H1 (cell line): ENCODE measurements around the gene HOXA10. TPM values are rescaled to one million over a fixed set of nuclear protein-coding genes. Genes with fewer than 3 reads are reported as not detected.

Source experiments
- CTCF ChIA-PET: fragments of 300-600 bp; sonication (Branson Sonifier 250); formaldehyde crosslinking; loops from one replicate; lab custom pipeline; 2021; ENCODE audit not compliant: partially characterized antibody; lab: Charles Lee
- POLR2A ChIA-PET: fragments of 300-600 bp; sonication (Branson Sonifier 250); formaldehyde crosslinking; loops from one replicate; lab custom pipeline; 2021; ENCODE audit warnings: inconsistent platforms; ENCODE audit not compliant: partially characterized antibody; lab: Charles Lee
- DNase-seq, 2 experiments: peaks; one replicate each; pipeline versions ENCODE4 v3.0.0 to v3.0.0-alpha.2; 2010 to 2022; ENCODE audit warnings: low spot score in 2 of 2, low read depth in 1 of 2, mixed read lengths in 1 of 2
- FAIRE-seq: peaks from 2 replicates; lab custom pipeline; 2011; peaks lifted over from hg19 to GRCh38; lab: Jason Lieb, UNC
- H2AFZ ChIP-seq: 2 replicates; pipeline ENCODE4 v1.8.1; 2012; ENCODE audit warnings: low read length, inconsistent platforms
- H2AK5ac ChIP-seq: 2 replicates; pipeline ENCODE4 v1.6.1; 2013; ENCODE audit warnings: low read depth, low read length
- H2BK120ac ChIP-seq: replicated peaks from 2 replicates; pipeline ENCODE3; 2013; ENCODE audit warnings: low read depth, low read length, inconsistent platforms
- H2BK12ac ChIP-seq: 2 replicates; pipeline ENCODE4 v1.6.1; 2013; ENCODE audit warnings: low read depth, low read length
- H2BK15ac ChIP-seq: 2 replicates; pipeline ENCODE4 v1.6.1; 2013; ENCODE audit warnings: low read length
- H2BK20ac ChIP-seq: 2 replicates; pipeline ENCODE4 v1.6.1; 2013; ENCODE audit warnings: low read length
- H2BK5ac ChIP-seq: 2 replicates; pipeline ENCODE4 v1.6.1; 2013; ENCODE audit warnings: low read depth, low read length
- H3K14ac ChIP-seq: 2 replicates; pipeline ENCODE4 v1.6.1; 2013; ENCODE audit warnings: inconsistent platforms; ENCODE audit not compliant: insufficient read length
- H3K18ac ChIP-seq: 2 replicates; pipeline ENCODE4 v1.6.1; 2013; ENCODE audit warnings: low read length; ENCODE audit errors: extremely low read depth
- H3K23ac ChIP-seq: 2 replicates; pipeline ENCODE4 v1.6.1; 2013; ENCODE audit warnings: inconsistent platforms; ENCODE audit not compliant: insufficient read length
- H3K23me2 ChIP-seq: 2 replicates; pipeline ENCODE4 v1.6.1; 2013; ENCODE audit warnings: low read depth, low read length
- H3K27ac ChIP-seq: 2 replicates; pipeline ENCODE4 v1.6.1; 2011; ENCODE audit warnings: low read depth, low read length, inconsistent platforms
- H3K27me3 ChIP-seq, 4 experiments: replicated peaks in 1 of 4; 1 replicate in 1 of 4; 2 replicates in 3 of 4; pipeline versions ENCODE4 v1.6.1 to v1.8.1; 2011 to 2013; ENCODE audit warnings: low read length in 3 of 4, mild to moderate bottlenecking in 3 of 4, inconsistent platforms in 2 of 4, mixed read lengths in 2 of 4, moderate library complexity in 1 of 4; ENCODE audit not compliant: control insufficient read depth in 3 of 4, insufficient read depth in 3 of 4; ENCODE audit errors: extremely low read depth in 1 of 4
- H3K36me3 ChIP-seq, 4 experiments: 2 replicates each; pipeline versions ENCODE4 v1.6.1 to v1.8.1; 2011 to 2013; ENCODE audit warnings: mild to moderate bottlenecking in 4 of 4, low read length in 3 of 4, moderate library complexity in 2 of 4, control low read depth in 1 of 4, inconsistent platforms in 1 of 4; ENCODE audit not compliant: insufficient read depth in 4 of 4, control insufficient read depth in 2 of 4
- H3K4ac ChIP-seq: replicated peaks from 2 replicates; pipeline ENCODE3; 2013; ENCODE audit warnings: low read length, low read depth, mixed read lengths, inconsistent platforms; ENCODE audit not compliant: insufficient read length
- H3K4me1 ChIP-seq, 4 experiments: replicated peaks in 1 of 4; 1 replicate in 1 of 4; 2 replicates in 3 of 4; pipeline versions ENCODE4 v1.6.1 to v1.8.1; 2011 to 2013; ENCODE audit warnings: low read length in 3 of 4, inconsistent platforms in 2 of 4, mixed read lengths in 1 of 4; ENCODE audit not compliant: insufficient read depth in 4 of 4, control insufficient read depth in 3 of 4
- H3K4me2 ChIP-seq, 2 experiments: 2 replicates each; pipeline versions ENCODE4 v1.6.1 to v1.8.1; 2011 to 2013; ENCODE audit warnings: low read depth in 2 of 2, low read length in 2 of 2, control low read depth in 1 of 2, inconsistent platforms in 1 of 2, mild to moderate bottlenecking in 1 of 2; ENCODE audit not compliant: insufficient read depth in 1 of 2
- H3K4me3 ChIP-seq, 4 experiments: fragments of 200-600, 300-600 bp in 1 of 4; sonication (generic), shearing (Covaris generic), sonication (Bioruptor Twin) in 1 of 4; 2 replicates each; pipeline versions ENCODE4 v1.5.1 to v1.8.1; 2011 to 2016; ENCODE audit warnings: low read length in 4 of 4, low read depth in 3 of 4, control low read depth in 2 of 4, inconsistent platforms in 2 of 4, mild to moderate bottlenecking in 2 of 4, mixed read lengths in 1 of 4, moderate library complexity in 1 of 4; ENCODE audit not compliant: insufficient read depth in 2 of 4; ENCODE audit errors: extremely low read depth in 1 of 4
- H3K56ac ChIP-seq: replicated peaks from 2 replicates; pipeline ENCODE3; 2013; ENCODE audit warnings: low read depth, mild to moderate bottlenecking, mixed read lengths, low read length, inconsistent platforms; ENCODE audit not compliant: insufficient read length
- H3K79me1 ChIP-seq: 2 replicates; pipeline ENCODE4 v1.6.1; 2013; ENCODE audit warnings: low read depth, low read length, control low read depth
- H3K79me2 ChIP-seq, 2 experiments: 2 replicates each; pipeline versions ENCODE4 v1.6.1 to v1.8.1; 2012 to 2013; ENCODE audit warnings: low read length in 2 of 2, mild to moderate bottlenecking in 2 of 2, inconsistent platforms in 1 of 2; ENCODE audit not compliant: insufficient read depth in 2 of 2, control insufficient read depth in 1 of 2
- H3K9ac ChIP-seq, 4 experiments: replicated peaks in 1 of 4; 1 replicate in 1 of 4; 2 replicates in 3 of 4; pipeline versions ENCODE4 v1.6.1 to v1.8.1; 2011 to 2013; ENCODE audit warnings: low read depth in 3 of 4, low read length in 3 of 4, control low read depth in 2 of 4, mild to moderate bottlenecking in 2 of 4, moderate library complexity in 2 of 4, inconsistent platforms in 1 of 4; ENCODE audit errors: extremely low read depth in 1 of 4
- H3K9me3 ChIP-seq, 2 experiments: 2 replicates each; pipeline versions ENCODE4 v1.6.1 to v1.8.1; 2012 to 2013; ENCODE audit warnings: mild to moderate bottlenecking in 2 of 2, moderate library complexity in 2 of 2, control low read depth in 1 of 2, inconsistent platforms in 1 of 2, low read depth in 1 of 2, low read length in 1 of 2, mixed read lengths in 1 of 2; ENCODE audit not compliant: insufficient read depth in 2 of 2
- H4K20me1 ChIP-seq, 2 experiments: replicated peaks in 1 of 2; 2 replicates each; pipeline versions ENCODE3 to v1.8.1; 2011 to 2013; ENCODE audit warnings: inconsistent platforms in 2 of 2, low read length in 2 of 2, mild to moderate bottlenecking in 1 of 2; ENCODE audit not compliant: insufficient read depth in 2 of 2, control insufficient read depth in 1 of 2
- H4K5ac ChIP-seq: 2 replicates; pipeline ENCODE4 v1.6.1; 2013; ENCODE audit warnings: low read length, low read depth, mixed read lengths, inconsistent platforms; ENCODE audit not compliant: insufficient read length
- H4K8ac ChIP-seq: 2 replicates; pipeline ENCODE4 v1.8.0; 2013; ENCODE audit warnings: mild to moderate bottlenecking, moderate library complexity, low read length, inconsistent platforms; ENCODE audit not compliant: insufficient read depth; ENCODE audit errors: extremely low read depth
- H4K91ac ChIP-seq: replicated peaks from 2 replicates; pipeline ENCODE3; 2013; ENCODE audit warnings: low read length, mixed read lengths, inconsistent platforms; ENCODE audit not compliant: insufficient read length
- BRCA1 ChIP-seq: IDR thresholded peaks from 2 replicates; pipeline ENCODE4 v1.6.1; 2012; ENCODE audit warnings: low read depth, low read length, improper control_type of control experiment
- CEBPB ChIP-seq: IDR thresholded peaks from 2 replicates; pipeline ENCODE4 v1.6.1; 2012; ENCODE audit warnings: low read depth, low read length
- KDM4A ChIP-seq: IDR thresholded peaks from one replicate; pipeline ENCODE4 v1.7.1; 2012; ENCODE audit warnings: low read depth, mild to moderate bottlenecking, moderate library complexity, low read length, inconsistent platforms; ENCODE audit not compliant: severe bottlenecking
- POU5F1 ChIP-seq: IDR thresholded peaks from 2 replicates; pipeline ENCODE4 v1.6.1; 2011; ENCODE audit warnings: low read depth, mild to moderate bottlenecking, low read length, moderate library complexity
- RAD21 ChIP-seq, 2 experiments: IDR thresholded peaks in 1 of 2; conservative IDR thresholded peaks in 1 of 2; 2 replicates each; pipeline ENCODE4 v1.6.1; 2011; ENCODE audit warnings: low read depth in 2 of 2, low read length in 2 of 2, improper control_type of control experiment in 1 of 2, inconsistent platforms in 1 of 2, mild to moderate bottlenecking in 1 of 2, moderate library complexity in 1 of 2
- SUZ12 ChIP-seq: fragments of 200-600 bp; sonication (generic); IDR thresholded peaks from 2 replicates; pipeline ENCODE4 v1.6.1; 2012; ENCODE audit warnings: mild to moderate bottlenecking, inconsistent platforms, low read length, moderate library complexity, mixed read lengths
- TAF7 ChIP-seq: optimal IDR thresholded peaks from 2 replicates; pipeline ENCODE3; 2011; ENCODE audit warnings: low read depth, mild to moderate bottlenecking, inconsistent platforms, low read length, moderate library complexity, borderline replicate concordance
- WGBS, 2 experiments: shearing (Covaris generic) in 1 of 2; methylation state at CpG; one replicate each; pipeline versions ENCODE4 v1.1.6 to v1.1.7; 2013 to 2015; ENCODE audit warnings: low lambda C conversion rate in 2 of 2, mixed read lengths in 2 of 2, inconsistent platforms in 1 of 2, low coverage in 1 of 2, missing lambda C conversion rate in 1 of 2; ENCODE audit not compliant: insufficient replicate concordance in 2 of 2, insufficient coverage in 1 of 2, insufficient read length in 1 of 2; ENCODE audit errors: extremely low coverage in 1 of 2, missing lambda C conversion rate in 1 of 2; 5-methylcytosine and 5-hydroxymethylcytosine counted together
- polyA plus RNA-seq, 7 experiments: library from polyadenylated mRNA; depleted of rRNA in 3 of 7; stranded (reverse) in 5 of 7; unstranded in 2 of 7; fragments of >200 nt in 5 of 7; fragments of 200-250 nt in 2 of 7; gene quantifications; 1 replicate in 5 of 7; 2 replicates in 1 of 7; 4 replicates in 1 of 7; pipeline versions ENCODE4 v1.2.1 to v1.2.3, GENCODE V29; 2011 to 2013; ENCODE audit warnings: missing spikeins in 2 of 7, mixed read lengths in 2 of 7
- total RNA-seq: library from RNA; stranded (reverse); fragmentation: NEBNext Ultra II Directional; extraction: Animal tissue kit (Norgen Biotek cat#: 25700); gene quantifications from 2 replicates; pipeline ENCODE4 v1.2.1, GENCODE V29; 2021
- TF ChIP-seq, protein P1 (sequence below), 3 experiments: IDR thresholded peaks; 1 replicate in 2 of 3; 2 replicates in 1 of 3; pipeline versions ENCODE4 v1.5.1 to v1.6.1; 2011; ENCODE audit warnings: low read length in 3 of 3, mild to moderate bottlenecking in 3 of 3, inconsistent platforms in 2 of 3, low read depth in 1 of 3, moderate library complexity in 1 of 3; ENCODE audit not compliant: insufficient read depth in 1 of 3; ENCODE audit errors: control extremely low read depth in 1 of 3

Gene HOXA10
- total and polyA plus RNA-seq, 2 of the 8 experiments (the other 6 are each of a cell fraction or from before 2014, with no cell fraction given), result not detected

GRCh38 chr7:27160546-27161213 is 13.4 kb downstream of the HOXA10 start:
- Histone ChIP-seq H3K4me3 (peak overlapping the region in 3 of 4 experiments; percentile 38 to 60 (median 45); a peak in 5 of 8 replicates), H3K18ac (no peak overlapping the region), H3K79me1 (no peaks in the 10 kb centered on the region), H3K27ac (no peak overlapping the region), H2BK12ac (no peak overlapping the region), H3K4me1 (peaks cover 0 to 2% (median 0%) of the 10 kb centered on the region in 4 experiments; a peak in 4 of 7 replicates), H4K5ac (no peak overlapping the region), H4K8ac (no peak overlapping the region), H2AFZ (no peak overlapping the region; the same call in 1 of the 2 replicates), H3K27me3 (peaks cover 98 to 100% (median 99%) of the 10 kb centered on the region in 4 experiments), H3K4me2 (peak overlapping the region; percentile 0 to 77; a peak in 3 of 4 replicates), H2BK120ac (no peak overlapping the region), H3K23ac (no peak overlapping the region), H3K23me2 (no peaks in the 10 kb centered on the region), H2BK15ac (no peak overlapping the region), H2BK5ac (no peak overlapping the region), H2AK5ac (no peak overlapping the region), H4K20me1 (peaks cover 14 to 27% of the 10 kb centered on the region in 2 experiments), H4K91ac (no peak overlapping the region), H3K14ac (no peak overlapping the region), H3K56ac (no peak overlapping the region), H2BK20ac (no peak overlapping the region), H3K36me3 (peaks cover 0 to 28% (median 0%) of the 10 kb centered on the region in 4 experiments; a peak in 1 of 8 replicates), H3K9ac (no peak overlapping the region), H3K9me3 (peaks cover 0 to 17% of the 10 kb centered on the region in 2 experiments; a peak in 1 of 4 replicates), H3K79me2 (no peaks in the 10 kb centered on the region), H3K4ac (no peak overlapping the region)
- FAIRE-seq (no peak), DNase-seq (peak; percentile 59 to 96)
- 11% methylated on average over 45 of the region's 54 CpGs; no CpG with 5 or more reads in 1 of the 2 experiments for WGBS, 2 experiments
- ChIA-PET CTCF (interaction anchor here (0.5 to 4.4 kb wide), 37 partner anchors 10 to 845 kb away, joined by 3 to 80 read pairs (median 4); partner anchors contain the start of genes HOXA3, HOXA4, HOXA5 and HOXA6), POLR2A (interaction anchor here (0.6 to 0.7 kb wide), 2 partner anchors 26 to 958 kb away, joined by 3 to 4 read pairs; no protein-coding TSS in a partner anchor)
- TF ChIP-seq TAF7, result no peak
- no peak for TF ChIP-seq CEBPB
- TF ChIP-seq, protein P1, sequence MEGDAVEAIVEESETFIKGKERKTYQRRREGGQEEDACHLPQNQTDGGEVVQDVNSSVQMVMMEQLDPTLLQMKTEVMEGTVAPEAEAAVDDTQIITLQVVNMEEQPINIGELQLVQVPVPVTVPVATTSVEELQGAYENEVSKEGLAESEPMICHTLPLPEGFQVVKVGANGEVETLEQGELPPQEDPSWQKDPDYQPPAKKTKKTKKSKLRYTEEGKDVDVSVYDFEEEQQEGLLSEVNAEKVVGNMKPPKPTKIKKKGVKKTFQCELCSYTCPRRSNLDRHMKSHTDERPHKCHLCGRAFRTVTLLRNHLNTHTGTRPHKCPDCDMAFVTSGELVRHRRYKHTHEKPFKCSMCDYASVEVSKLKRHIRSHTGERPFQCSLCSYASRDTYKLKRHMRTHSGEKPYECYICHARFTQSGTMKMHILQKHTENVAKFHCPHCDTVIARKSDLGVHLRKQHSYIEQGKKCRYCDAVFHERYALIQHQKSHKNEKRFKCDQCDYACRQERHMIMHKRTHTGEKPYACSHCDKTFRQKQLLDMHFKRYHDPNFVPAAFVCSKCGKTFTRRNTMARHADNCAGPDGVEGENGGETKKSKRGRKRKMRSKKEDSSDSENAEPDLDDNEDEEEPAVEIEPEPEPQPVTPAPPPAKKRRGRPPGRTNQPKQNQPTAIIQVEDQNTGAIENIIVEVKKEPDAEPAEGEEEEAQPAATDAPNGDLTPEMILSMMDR (IDR thresholded peaks at IDR 0.05; ENCODE audit: control extremely low read depth in 1 of 3, insufficient read depth in 1 of 3, low read depth in 1 of 3, low read length in 3 of 3), result peak; percentile 83 to 99 (median 91)
- no peak for TF ChIP-seq POU5F1
- TF ChIP-seq KDM4A, result peak; percentile 63
- TF ChIP-seq SUZ12, result peak; percentile 98
- TF ChIP-seq BRCA1, result no peak
- TF ChIP-seq RAD21 (IDR thresholded peaks at IDR 0.05 in 1 of 2, conservative IDR thresholded peaks at IDR 0.05 in 1 of 2; ENCODE audit: low read depth in 2 of 2, low read length in 2 of 2), result peak; percentile 93 to 95
